OCI-LY1 (cell line): ENCODE data around the gene ETV7.

Source experiments
- EZH2 ChIP-seq: fragments of 200-600 bp; sonication (generic), shearing (Covaris generic); IDR thresholded peaks from 2 replicates; pipeline ENCODE4 v1.8.0; 2017; ENCODE audit warnings: borderline replicate concordance, mixed run types, mild to moderate bottlenecking, antibody characterized with exemption, low read length, moderate library complexity, mixed read lengths
- TF ChIP-seq, protein P1 (sequence below): fragments of 200-600 bp; sonication (generic), shearing (Covaris generic); IDR thresholded peaks from 2 replicates; pipeline ENCODE4 v1.5.1; 2017; ENCODE audit warnings: mild to moderate bottlenecking, antibody characterized with exemption, low read length, moderate library complexity, mixed read lengths

DNA sequence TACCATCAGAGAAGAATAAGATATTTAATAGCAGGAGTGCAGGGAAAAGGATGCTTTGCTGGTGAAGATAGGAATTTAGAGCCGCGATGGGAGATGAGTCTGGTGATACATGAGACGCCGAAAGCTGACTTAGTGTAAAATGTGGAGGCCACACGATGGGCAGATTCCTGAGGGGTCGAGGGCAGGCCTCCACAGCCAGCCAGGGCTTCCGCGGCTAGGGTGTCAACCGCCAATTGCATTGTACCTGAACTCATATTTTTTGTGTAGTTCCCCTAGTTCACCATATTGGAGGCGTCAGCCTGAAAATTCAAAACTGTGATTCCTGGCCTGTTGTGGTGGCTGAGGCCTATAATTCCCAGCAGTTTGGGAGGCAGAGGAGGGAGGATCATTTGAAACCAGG, 8.5 kb downstream of the ETV7 start:
- TF ChIP-seq, protein P1, sequence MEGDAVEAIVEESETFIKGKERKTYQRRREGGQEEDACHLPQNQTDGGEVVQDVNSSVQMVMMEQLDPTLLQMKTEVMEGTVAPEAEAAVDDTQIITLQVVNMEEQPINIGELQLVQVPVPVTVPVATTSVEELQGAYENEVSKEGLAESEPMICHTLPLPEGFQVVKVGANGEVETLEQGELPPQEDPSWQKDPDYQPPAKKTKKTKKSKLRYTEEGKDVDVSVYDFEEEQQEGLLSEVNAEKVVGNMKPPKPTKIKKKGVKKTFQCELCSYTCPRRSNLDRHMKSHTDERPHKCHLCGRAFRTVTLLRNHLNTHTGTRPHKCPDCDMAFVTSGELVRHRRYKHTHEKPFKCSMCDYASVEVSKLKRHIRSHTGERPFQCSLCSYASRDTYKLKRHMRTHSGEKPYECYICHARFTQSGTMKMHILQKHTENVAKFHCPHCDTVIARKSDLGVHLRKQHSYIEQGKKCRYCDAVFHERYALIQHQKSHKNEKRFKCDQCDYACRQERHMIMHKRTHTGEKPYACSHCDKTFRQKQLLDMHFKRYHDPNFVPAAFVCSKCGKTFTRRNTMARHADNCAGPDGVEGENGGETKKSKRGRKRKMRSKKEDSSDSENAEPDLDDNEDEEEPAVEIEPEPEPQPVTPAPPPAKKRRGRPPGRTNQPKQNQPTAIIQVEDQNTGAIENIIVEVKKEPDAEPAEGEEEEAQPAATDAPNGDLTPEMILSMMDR, result no peak
- no peak for TF ChIP-seq EZH2
